SH-SY5Y (cell line): ENCODE results near the gene SLC12A4.
"Not testable (repeated sequence)": the region's sequence is repeated elsewhere in the genome, so short reads cannot be mapped to it uniquely, and the experiment has no call there.

ENCODE experiments used
- GATA2 ChIP-seq: IDR thresholded peaks from 2 replicates; pipeline ENCODE4 v1.6.1; 2011; ENCODE audit warnings: mild to moderate bottlenecking, low read depth, low read length
- GATA3 ChIP-seq: IDR thresholded peaks from 2 replicates; pipeline ENCODE4 v1.6.1; 2011; ENCODE audit warnings: low read depth, mild to moderate bottlenecking, low read length, moderate library complexity

SLC12A4 gene

DNA sequence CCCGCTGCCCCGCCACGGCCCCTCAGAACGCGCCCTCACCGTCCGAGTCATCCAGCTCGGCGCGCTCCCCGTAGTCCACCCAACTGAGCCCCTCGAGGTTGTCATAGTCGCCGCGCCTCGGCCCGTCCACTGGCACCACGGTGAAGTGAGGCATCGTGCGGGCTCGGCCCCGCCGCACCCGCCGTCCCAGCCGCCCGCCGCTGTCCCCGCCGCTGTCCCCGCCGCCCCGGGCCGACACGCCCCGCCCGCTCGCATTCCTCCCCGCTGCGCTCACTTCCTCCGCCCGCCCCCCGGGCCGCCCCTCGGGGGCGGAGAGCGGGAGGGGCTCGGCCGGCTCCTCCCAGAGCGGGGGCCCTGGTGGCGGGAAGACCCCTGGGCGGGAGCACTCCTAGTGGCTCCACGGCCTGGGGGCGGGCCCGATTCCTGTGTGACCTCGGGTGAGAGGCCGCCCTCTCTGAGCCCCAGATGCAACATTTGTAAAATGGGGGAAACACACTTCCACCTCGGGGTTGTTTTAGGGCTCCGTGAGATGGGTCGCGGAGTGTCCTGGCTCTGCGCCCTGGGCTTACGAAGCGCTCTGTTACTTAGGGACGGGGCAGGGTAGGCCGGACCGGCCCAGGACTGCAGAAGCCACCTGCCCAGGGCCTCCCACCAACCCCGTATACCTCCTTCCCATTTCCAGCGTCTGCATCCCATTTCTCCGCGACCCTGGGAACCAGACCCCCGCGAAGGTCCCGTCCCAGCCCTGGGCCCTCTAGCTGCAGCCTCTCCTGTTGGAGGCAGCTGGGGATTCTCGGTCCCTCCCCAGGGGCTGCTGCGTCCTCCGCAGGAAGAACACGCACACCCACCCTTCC, at the start of gene SLC12A4:
SLC12A4 (minus strand) TSS at position 238 of the 854 bp plus-strand sequence; CDS start at position 154, 84 bp downstream.
- TF ChIP-seq GATA3 (no peak), GATA2 (no peak)

DNA sequence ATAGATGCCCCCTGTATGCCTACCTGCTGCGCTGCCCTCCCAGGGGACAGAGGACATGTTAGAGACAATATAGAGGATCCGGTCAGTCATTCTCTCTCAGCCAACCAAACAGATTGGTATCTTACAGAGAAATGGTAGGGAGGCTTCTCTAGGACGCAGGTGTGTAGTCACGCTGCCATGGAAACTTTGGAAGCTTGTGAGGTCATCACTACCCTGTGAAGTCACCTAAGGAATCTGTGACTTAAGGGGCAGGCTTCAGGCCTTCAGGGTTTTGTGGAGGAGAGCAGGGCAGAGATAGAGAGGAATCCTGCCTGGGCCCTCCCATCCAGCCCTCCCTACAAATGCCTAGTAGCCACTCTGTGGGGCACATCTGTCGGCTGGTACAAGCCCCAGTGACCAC, 47.2 kb upstream of the SLC12A4 start, which contains the start of gene DPEP2NB:
DPEP2NB (minus strand) TSS at position 231 of the 400 bp plus-strand sequence; CDS start at position 90, 141 bp downstream.
- TF ChIP-seq GATA2 (no peak), GATA3 (no peak)

DNA sequence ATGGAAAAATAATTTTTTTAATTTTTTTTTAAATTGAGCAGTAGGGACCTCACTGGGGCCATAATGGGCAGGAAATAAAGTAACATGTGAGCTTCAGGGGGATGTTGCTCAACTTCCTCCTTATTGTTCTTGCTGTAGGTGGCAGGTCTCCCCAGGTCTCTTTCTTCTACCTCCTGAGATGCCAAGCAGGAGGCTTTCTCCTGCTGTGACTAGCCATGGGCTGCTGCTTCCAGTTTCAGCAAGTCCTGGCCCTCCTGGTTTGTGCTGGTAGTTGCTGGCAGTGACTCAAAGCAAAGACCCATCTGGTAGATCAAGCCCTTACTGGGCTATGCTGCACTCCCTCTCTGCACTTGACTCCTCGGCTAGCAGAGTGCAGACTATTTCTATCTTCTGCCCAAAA, 45.0 kb upstream of the SLC12A4 start:
- no peak for TF ChIP-seq GATA2
- TF ChIP-seq GATA3 = no peak

DNA sequence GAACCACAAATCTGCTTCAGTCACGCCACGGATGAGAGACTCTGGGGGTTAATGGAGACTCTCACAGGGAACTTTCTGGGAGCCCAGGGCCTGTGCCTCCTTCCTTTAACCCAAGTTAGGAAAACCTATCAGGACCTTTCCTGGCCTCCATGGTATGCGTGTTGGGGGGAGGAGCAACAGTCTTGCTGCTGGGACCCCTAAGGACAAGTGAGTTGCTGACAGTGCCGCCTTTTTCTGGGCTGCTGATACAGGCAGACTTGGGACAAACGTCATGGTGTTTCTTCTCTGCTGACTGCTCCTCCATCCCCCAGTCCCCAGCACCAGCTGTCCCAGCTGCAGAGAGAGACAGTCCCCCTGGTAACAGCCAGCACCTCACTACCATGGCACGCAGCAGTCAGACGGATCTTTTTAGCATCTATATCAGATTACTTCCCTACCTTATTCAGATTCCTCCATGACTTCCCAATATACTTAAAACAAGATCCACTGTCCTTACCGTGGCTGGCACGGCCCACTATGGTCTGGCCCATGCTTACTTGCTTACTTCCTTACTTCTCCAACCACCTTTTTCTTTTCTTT, 40.8 kb upstream of the SLC12A4 start:
- TF ChIP-seq GATA2 (no peak), GATA3 (no peak)

DNA sequence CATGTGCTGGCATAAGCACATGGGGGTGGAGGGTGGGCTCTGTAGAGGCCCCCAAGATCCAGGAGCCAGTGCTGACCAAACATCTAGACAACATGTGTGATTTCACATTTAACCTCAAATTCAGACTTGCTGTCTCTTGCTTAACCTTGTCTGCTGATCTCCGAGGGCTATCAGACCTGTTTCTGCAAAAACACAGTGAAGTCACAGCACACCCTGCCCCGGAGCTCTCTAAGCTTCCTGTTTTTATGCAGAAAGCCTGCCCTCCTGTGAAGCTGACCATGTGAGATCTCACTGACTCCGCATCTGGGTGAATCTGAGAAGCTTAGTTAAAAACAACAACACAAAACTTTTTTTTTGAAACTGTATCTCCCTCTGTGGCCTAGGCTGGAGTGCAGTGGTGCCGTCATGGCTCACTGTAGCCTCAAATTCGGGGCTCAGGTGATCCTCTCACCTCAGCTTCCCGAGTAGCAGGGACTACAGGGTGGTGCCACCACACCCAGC, 37.4 kb upstream of the SLC12A4 start:
- no peak for TF ChIP-seq GATA3
- TF ChIP-seq GATA2 = no peak

DNA sequence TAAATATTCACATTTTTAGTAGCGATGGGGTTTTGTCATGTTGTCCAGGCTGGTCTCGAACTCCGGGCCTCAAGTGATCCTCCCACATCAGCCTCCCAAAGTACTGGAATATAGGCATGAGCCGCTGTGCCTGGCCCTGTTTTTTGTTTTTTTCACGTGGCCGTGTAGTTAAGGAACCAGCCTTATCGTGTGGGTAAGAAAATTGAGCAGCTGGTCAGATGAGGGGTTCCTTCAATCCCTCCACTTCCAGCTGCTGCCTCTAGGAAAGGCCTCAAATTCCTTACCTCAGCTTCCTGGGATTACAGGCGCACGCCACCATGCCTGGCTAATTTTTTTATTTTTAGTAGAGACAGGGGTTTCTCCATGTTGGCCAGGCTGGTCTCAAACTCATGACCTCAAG, 36.8 kb upstream of the SLC12A4 start:
- no peak for TF ChIP-seq GATA2
- TF ChIP-seq GATA3 = no peak

DNA sequence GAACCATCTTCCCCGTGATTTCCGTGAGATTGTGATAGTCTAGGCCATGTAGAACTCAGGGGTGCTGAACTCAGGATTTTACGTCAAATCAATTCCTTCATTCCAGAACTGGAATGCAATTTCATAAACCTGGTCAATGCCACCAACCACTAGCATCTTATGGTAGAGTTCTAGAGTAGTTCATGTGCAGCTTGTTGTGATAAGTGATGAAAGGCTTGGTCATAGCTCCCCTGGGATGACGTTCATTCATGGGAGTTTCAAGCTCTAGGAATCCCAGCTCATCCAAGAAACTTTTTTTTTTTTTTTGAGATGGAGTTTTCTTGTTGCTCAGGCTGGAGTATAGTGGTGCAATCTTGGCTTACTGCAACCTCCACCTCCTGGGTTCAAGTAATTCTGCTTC, 34.6 kb upstream of the SLC12A4 start:
- no peak for TF ChIP-seq GATA3
- TF ChIP-seq GATA2 = no peak

DNA sequence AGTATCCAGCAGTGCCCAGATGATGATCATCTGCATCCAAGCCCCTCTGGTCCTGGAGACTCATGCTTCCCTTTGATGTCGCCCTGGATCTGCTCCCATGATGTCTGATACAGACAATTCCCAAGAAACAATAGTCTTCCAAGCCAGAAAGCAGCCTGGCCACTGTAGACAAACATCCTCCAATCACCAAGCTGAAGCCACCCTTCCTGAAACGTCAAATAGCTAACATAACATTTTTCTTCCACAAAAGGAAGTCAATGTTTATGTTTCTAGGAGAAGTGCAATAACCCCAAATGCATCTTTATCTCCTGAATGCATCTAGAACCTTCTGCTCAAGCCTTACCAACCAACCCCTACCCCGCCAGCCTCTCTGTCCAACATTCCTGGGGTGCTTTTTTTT, 32.0 kb upstream of the SLC12A4 start:
- no peak for TF ChIP-seq GATA3
- no peak for TF ChIP-seq GATA2

DNA sequence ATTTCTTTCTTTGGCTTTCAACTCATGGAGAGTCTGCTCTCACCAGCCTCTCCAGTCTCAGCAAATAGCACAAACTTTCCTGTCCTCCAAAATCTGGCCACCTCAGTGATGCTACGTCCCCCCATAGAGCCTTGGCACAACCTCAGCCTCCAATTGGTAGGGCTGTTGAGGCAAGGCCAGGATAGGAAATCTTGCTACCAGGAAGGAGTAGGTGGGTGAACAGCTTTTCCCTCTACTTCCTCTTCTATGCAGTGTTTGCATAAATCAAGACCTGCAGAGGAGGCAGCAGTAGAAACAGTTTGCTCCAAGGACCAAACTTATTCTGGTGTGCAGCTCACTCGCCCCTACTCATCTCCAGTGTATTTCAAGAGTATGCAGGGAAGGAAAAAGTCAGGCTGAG, 31.5 kb upstream of the SLC12A4 start:
- TF ChIP-seq GATA2 (no peak), GATA3 (no peak)

DNA sequence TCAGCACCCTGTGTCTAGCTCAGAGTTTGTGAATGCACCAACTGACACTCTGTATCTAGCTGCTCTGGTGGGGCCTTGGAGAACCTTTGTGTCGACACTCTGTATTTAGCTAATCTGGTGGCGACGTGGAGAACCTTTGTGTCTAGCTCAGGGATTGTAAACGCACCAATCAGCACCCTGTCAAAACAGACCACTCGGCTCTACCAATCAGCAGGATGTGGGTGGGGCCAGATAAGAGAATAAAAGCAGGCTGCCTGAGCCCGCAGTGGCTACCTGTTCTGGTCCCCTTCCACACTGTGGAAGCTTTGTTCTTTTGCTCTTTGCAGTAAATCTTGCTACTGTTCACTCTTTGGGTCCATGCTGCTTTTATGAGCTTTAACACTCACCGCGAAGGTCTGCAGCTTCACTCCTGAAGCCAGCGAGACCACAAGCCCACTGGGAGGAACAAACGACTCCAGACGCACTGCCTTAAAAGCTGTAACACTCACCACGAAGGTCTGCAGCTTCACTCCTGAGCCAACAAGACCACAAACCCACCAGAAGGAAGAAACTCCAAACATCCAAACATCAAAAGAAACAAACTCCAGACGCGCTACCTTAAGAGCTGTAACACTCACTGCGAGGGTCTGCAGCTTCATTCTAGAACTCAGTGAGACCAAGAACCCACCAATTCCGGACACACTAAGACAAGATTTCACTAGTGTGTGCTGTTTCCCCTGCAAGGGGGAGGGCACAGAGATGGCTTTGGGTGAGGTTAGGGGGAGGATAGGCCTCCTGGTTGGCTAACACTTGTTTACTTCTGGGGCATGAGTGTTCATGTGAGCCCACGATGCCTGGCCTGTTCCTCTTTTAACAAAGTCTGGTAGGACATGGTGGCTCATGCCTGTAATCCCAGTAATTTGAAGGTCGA, 30.6 kb upstream of the SLC12A4 start, which contains the start of gene DPEP2:
DPEP2 (minus strand) TSS at position 706 of the 910 bp plus-strand sequence. CDS start 6,272 bp downstream, outside the sequence.
- not testable (repeated sequence) for TF ChIP-seq GATA2, GATA3

DNA sequence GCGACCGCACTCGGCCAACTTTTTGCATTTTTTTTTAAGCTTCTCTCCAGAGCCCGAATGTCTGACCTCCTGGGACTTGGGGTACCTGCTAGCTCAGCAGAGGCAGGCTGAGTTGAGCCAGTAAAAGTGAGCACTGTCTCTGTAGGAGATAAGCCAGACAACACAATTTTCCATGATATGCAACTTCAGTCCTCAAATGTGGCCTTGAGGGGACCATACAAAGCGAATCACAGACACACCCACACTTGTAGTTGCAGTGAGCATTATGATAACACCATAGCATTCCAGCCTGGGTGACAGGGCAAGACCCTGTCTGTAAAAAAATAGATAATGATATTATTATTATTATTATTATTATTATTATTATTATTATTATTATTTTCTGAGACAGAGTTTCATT, 28.2 kb upstream of the SLC12A4 start:
- TF ChIP-seq GATA2 (no peak), GATA3 (no peak)

DNA sequence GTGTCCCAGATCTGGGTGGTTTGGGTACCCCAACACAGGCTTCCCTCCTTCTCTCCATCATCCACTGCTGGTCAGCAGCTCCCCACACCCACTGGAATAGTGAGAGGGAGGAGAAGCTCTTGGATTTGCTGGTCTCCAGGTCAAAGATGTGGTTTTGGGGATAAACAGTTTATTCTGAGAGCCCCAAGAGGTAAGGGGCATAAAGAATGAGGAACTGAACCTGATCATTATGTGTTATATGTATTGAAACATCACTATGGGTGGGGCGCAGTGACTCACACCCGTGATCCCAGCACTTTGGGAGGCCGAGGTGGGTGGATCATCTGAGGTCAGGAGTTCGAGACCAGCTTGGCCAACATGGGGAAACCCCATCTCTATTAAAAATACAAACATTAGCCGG, 27.0 kb upstream of the SLC12A4 start:
- TF ChIP-seq GATA2 (no peak), GATA3 (no peak)

DNA sequence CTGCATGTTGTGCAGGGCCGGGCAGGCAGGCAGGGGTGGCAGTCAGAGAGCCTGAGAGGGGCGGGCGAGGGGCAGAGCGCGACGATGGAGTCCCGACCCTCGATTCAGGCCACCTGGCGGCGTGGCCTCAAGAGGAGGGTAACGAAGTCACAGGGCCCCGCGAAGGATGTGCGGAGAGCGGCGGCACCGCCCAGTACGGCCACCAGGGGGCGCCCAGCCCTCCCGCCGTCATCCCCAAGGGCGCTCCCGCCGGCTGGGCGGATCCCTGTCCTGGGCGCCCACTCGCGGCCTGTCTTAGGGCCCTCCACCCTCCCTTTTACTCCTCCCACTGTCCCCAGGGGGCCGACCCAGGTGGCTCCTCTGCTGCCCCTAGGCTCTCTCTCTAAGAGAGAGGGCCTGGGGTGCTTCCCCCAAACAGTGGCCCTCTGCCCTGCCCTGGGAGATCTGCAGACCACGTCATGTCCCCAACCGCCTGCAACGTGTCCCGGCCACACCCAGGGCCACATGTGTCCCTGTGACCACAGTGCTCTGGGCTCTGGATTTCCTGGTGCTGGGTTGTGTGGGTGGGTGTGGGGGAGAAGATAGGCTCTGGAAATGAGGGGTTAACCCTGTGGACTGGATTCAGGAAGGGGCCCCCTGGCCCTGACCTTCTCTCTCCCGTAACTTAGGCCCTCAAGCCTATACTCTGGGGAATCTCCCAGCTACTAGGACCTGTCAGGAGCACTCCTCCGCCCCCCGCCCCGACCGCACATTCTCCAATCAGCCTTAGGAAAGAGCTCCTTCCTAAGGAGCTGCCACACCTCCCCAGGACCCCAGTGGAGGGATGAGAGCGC, 25.0 kb upstream of the SLC12A4 start:
- TF ChIP-seq GATA3 = no peak
- TF ChIP-seq GATA2 = no peak

DNA sequence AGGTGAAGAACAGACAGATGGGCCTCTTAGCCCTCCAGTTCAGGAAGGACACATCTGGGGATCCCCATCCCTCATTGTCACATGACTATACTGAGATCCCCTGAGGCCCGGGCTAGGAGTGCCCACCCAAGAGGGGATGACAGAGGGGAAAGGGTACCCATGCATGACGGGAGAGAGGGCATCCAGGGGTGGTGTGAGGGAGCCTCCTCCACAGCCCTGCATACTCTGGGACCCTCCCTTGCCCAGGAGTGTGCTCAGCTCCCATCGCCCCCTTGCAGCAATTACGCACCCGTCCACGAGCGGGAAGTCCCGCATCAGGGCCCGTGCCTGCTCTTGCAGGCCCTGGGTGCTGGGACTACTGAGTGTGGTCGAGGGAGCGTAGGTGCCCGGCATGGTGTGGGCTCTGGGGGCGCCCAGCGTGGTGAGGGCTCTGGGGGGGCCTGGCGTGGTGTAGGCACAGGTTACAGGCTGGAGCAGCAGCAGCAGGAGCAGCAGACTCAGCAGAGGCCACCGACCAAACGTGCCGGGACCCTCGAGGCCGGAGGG, 24.3 kb upstream of the SLC12A4 start:
- TF ChIP-seq GATA2 = no peak
